Measurements from ENCODE around the gene RNASE12.

DNA sequence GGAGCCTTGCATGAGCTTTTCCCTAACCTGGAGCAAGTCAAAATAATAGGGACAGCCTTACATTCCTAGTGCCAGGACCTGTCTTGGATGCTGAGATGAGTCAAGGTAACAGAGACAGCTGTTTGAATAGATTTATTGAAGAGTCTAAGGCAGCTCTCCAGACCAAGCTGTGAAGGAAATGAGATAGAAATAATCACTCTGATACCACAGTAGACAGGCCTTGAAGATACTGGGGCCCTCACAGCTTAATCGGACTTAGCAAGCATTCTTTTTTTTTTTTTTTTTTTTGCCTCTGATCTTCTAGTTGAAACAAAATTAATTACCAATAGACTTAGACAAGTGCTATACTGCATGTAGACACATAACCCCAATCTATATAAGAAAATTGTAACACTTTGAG, 27.2 kb downstream of the RNASE12 start:
- TF ChIP-seq, protein P1, sequence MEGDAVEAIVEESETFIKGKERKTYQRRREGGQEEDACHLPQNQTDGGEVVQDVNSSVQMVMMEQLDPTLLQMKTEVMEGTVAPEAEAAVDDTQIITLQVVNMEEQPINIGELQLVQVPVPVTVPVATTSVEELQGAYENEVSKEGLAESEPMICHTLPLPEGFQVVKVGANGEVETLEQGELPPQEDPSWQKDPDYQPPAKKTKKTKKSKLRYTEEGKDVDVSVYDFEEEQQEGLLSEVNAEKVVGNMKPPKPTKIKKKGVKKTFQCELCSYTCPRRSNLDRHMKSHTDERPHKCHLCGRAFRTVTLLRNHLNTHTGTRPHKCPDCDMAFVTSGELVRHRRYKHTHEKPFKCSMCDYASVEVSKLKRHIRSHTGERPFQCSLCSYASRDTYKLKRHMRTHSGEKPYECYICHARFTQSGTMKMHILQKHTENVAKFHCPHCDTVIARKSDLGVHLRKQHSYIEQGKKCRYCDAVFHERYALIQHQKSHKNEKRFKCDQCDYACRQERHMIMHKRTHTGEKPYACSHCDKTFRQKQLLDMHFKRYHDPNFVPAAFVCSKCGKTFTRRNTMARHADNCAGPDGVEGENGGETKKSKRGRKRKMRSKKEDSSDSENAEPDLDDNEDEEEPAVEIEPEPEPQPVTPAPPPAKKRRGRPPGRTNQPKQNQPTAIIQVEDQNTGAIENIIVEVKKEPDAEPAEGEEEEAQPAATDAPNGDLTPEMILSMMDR (IDR thresholded peaks at IDR 0.05; ENCODE audit: low read length): no peak
- TF ChIP-seq EZH2 (optimal IDR thresholded peaks at IDR 0.05; ENCODE audit: low read depth, low read length): no peak
